ENCODE results near the gene ABCB8.

- TF ChIP-seq CTCF (tag by site-specific recombination; IDR thresholded peaks at IDR 0.05) (no peak), ZBTB20 (tag by site-specific recombination; IDR thresholded peaks at IDR 0.05) (no peak), PBX3 (CRISPR knock-in tag; IDR thresholded peaks at IDR 0.05) (no peak)
Observed at GRCh38 chr7:150997817-150998216, 30.4 kb upstream of the ABCB8 start.

All from HEK293 (cell line).